Measurements from ENCODE around the gene ZNF799.
"Not testable (repeated sequence)": the region's sequence is repeated elsewhere in the genome, so short reads cannot be mapped to it uniquely, and the experiment has no call there.

ZNF799 gene

GRCh38 chr19:12362236-12362635 is 38.8 kb downstream of the ZNF799 start:
- not testable (repeated sequence) for DNase-seq

DNA sequence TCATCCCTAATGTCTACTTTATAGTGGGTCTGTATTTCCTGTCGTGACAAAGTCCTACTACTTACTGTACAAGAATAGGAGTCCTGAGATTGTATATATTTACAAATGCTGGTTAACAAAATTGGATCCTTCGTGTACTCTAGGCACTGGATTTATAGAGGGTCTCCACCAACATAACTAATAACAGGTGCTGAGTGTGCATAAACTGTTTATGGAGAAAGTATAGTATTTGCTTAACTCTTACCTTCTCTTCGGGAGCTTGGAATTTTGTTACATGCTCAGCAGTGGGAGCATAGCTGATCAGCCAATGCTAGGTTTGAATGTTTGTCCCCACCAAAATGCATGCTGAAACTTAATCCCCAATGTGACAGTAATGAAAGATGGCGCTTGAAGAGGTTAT is 47.7 kb downstream of the ZNF799 start:
- DNase-seq, result no peak

DNA sequence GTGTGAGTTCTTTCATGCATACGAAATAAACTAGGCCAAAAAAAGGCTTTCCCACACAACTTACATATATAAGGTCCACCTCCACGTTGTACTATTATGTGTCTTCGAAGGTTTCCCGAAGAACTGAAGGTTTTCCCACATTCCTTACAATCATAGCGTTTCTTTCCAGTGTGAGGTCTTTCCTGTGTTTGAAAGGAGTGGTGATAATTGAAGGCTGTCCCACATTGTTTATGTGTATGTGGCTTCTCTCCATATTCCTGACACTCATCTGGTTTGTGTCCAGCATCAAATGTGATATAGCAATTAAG is 50.2 kb downstream of the ZNF799 start:
- no peak for DNase-seq

DNA sequence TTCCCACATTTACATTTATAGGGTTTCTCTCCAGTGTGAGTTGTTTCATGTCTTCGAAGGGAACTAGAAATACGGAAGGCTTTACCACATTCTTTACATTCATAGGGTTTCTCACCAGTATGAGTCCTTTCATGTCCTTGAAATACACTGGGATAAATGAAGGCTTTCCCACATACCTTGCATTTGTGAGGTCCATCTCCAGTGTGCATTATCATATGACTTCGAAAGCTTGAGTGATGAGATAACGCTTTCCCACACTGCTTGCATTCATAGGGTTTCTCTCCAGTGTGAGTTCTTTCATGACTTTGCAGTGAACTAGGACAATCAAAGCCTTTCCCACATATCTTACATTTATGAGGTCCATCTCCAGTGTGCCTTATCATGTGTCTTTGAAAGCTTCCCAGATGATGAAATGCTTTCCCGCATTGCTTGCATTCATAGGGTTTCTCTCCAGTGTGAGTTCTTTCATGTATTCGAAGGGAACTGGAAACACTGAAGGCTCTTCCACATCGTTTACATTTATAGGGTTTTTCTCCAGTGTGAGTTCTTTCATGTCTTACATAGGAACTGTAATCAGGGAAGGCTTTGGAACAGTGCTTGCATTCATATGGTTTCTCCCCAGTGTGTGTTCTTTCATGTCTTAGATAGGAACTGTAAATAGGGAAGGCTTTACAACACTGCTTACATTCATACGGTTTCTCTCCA is 50.7 kb downstream of the ZNF799 start:
- DNase-seq, result no peak

DNA sequence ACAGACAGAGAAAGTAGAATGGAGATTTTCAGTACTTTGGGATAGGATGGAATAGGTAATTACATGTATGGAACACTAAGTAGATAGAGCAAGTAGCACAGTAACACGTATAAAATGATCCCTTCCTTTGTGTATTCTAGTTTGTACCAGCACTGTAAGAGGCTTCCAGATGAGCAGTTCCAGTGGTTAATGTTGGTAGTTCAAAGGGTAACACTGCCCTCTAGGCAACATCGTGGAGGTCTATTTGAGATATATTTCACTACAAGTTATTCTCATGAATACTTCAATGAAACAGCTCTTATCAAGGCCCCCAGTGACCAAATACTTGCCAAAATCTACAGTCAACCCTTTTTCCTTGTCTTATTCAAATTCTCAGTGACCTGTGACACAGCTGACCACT is 54.2 kb downstream of the ZNF799 start:
- DNase-seq, result no peak

GRCh38 chr19:12345197-12345596 is 55.9 kb downstream of the ZNF799 start:
- no peak for DNase-seq

Measured in stimulated activated CD4-positive, alpha-beta T cell treated with anti-CD3 and anti-CD28 coated beads, Interleukin-4, amount 100 ng/mL, for 4 hours (primary cell).